ENCODE results near the gene IFIH1. TPM values are rescaled to one million over a fixed set of nuclear protein-coding genes. Genes with fewer than 3 reads are reported as not detected.

The IFIH1 gene
- polyA plus RNA-seq, 6 donors from 2014 or later = 12.3 to 47.9 (median 41.2) TPM

Other genes starting within 250 kb of the IFIH1 start
- 1 to 10 TPM in 1 of 6 donors, under 1 TPM in 5; 0.05 to 1.3 (median 0.51) TPM for gene DPP4, start 244.5 kb downstream of the IFIH1 start, polyA plus RNA-seq (ENCODE audit: low read depth in 6 of 6)
- gene GCG, start 166.4 kb downstream of the IFIH1 start, polyA plus RNA-seq (ENCODE audit: low read depth in 6 of 6) = not detected
- gene FAP, start 75.2 kb downstream of the IFIH1 start, polyA plus RNA-seq (ENCODE audit: low read depth in 6 of 6) = not detected
- 100 to 1,000 TPM in 1 of 6 donors, 10 to 100 TPM in 5; 57.9 to 106 (median 85.3) TPM for gene GCA, start 25.4 kb upstream of the IFIH1 start, polyA plus RNA-seq (ENCODE audit: low read depth in 6 of 6)

All from naive B cell (primary cell).